HG03103 (cell line): Measurements from ENCODE around the gene EFNA3.

Experiments used
- ATAC-seq: cut with Tn5 transposase; IDR thresholded peaks from one replicate; pipeline ENCODE4 v1.9.1; 2021; ENCODE audit warnings: low read depth; ENCODE audit not compliant: unreplicated experiment

EFNA3 gene

GRCh38 chr1:155082301-155083051, 3.8 kb downstream of the EFNA3 start:
- no peak for ATAC-seq

- ATAC-seq: no peak
Measured at GRCh38 chr1:155083052-155083541, 4.5 kb downstream of the EFNA3 start.

- ATAC-seq: no peak
Measured at GRCh38 chr1:155083865-155084721, 5.5 kb downstream of the EFNA3 start.

GRCh38 chr1:155084722-155085503, 6.3 kb downstream of the EFNA3 start:
- peak; percentile 61 for ATAC-seq

GRCh38 chr1:155085504-155086127, 7.0 kb downstream of the EFNA3 start:
- no peak for ATAC-seq

GRCh38 chr1:155086128-155086741, 7.6 kb downstream of the EFNA3 start:
- ATAC-seq: no peak

GRCh38 chr1:155086856-155087535, 8.4 kb downstream of the EFNA3 start:
- ATAC-seq: no peak

- no peak for ATAC-seq
Measured at GRCh38 chr1:155091071-155092051, 12.7 kb downstream of the EFNA3 start.

GRCh38 chr1:155092131-155092530, 13.5 kb downstream of the EFNA3 start:
- no peak for ATAC-seq

- no peak for ATAC-seq
Measured at GRCh38 chr1:155092641-155093040, 14.0 kb downstream of the EFNA3 start.

- ATAC-seq: no peak
Measured at GRCh38 chr1:155093911-155094621, 15.4 kb downstream of the EFNA3 start.

GRCh38 chr1:155094622-155094948, 15.9 kb downstream of the EFNA3 start:
- no peak for ATAC-seq

- no peak for ATAC-seq
Measured at GRCh38 chr1:155099331-155099730, 20.7 kb downstream of the EFNA3 start.

- ATAC-seq: no peak
Measured at GRCh38 chr1:155103325-155103724, 24.7 kb downstream of the EFNA3 start.

- ATAC-seq: no peak
Measured at GRCh38 chr1:155104605-155105534, 26.2 kb downstream of the EFNA3 start.

- no peak for ATAC-seq
Measured at GRCh38 chr1:155105604-155106011, 27.0 kb downstream of the EFNA3 start.

- ATAC-seq: no peak
Measured at GRCh38 chr1:155106862-155107261, 28.2 kb downstream of the EFNA3 start.
